Endothelial cell of umbilical vein (primary cell): ENCODE results near the gene PLXNA4.

ENCODE experiments used
- CTCF ChIP-seq, 2 donors: IDR thresholded peaks; 1 replicate in 1 of 2; 2 replicates in 1 of 2; pipeline ENCODE4 v1.5.1; 2011; ENCODE audit warnings: low read length in 2 of 2, mild to moderate bottlenecking in 2 of 2, moderate library complexity in 2 of 2, control low read depth in 1 of 2, inconsistent platforms in 1 of 2, low read depth in 1 of 2; ENCODE audit not compliant: insufficient read depth in 1 of 2; ENCODE audit errors: extremely low read depth in 1 of 2
- MAX ChIP-seq: IDR thresholded peaks from 2 replicates; pipeline ENCODE4 v1.6.1; 2011; ENCODE audit not compliant: insufficient read depth, insufficient read length
- POLR2A ChIP-seq: IDR thresholded peaks from 2 replicates; pipeline ENCODE4 v1.6.1; 2012; ENCODE audit warnings: low read depth, mild to moderate bottlenecking, control low read depth, low read length
- POLR2AphosphoS5 ChIP-seq: IDR thresholded peaks from 2 replicates; pipeline ENCODE4 v1.6.1; 2012; ENCODE audit warnings: low read depth, mild to moderate bottlenecking, control low read depth, low read length, moderate library complexity; ENCODE audit not compliant: insufficient read depth

DNA sequence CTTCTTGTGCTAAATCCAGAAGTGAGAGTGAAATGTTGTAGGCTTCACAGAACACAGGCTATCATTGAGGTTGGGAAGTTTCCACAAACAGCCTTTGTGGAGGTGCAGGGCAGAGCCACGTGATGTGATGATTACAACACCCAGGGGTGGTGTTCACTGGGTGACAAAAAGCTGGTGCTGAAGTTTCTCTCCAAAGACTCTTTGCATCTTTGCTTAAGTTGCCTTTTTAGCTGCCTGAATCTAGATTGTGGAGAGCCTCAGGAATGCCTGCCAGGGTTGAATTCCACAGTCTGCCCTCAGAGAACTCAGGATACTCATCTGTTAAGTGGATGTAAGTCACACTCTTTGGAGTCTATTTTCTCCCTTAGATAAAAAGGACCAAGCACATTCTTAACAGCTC is 56.3 kb downstream of the PLXNA4 start:
- no peak for TF ChIP-seq CTCF (IDR thresholded peaks at IDR 0.05; ENCODE audit: extremely low read depth in 1 of 2, insufficient read depth in 1 of 2, low read depth in 1 of 2, low read length in 2 of 2)
- no peak for TF ChIP-seq POLR2A
- TF ChIP-seq MAX = no peak
- no peak for TF ChIP-seq POLR2AphosphoS5
